Myometrial cell (primary cell): ENCODE measurements around the gene LGALS7B. TPM values are rescaled to one million over a fixed set of nuclear protein-coding genes. Genes with fewer than 3 reads are reported as not detected.

Experiments
- total RNA-seq: library from RNA; depleted of rRNA; stranded (reverse); fragments of >200 nt; gene quantifications from 2 replicates; pipeline ENCODE4 v1.2.3, GENCODE V29; 2015

Gene LGALS7B
- not detected in 2 replicates for total RNA-seq

DNA sequence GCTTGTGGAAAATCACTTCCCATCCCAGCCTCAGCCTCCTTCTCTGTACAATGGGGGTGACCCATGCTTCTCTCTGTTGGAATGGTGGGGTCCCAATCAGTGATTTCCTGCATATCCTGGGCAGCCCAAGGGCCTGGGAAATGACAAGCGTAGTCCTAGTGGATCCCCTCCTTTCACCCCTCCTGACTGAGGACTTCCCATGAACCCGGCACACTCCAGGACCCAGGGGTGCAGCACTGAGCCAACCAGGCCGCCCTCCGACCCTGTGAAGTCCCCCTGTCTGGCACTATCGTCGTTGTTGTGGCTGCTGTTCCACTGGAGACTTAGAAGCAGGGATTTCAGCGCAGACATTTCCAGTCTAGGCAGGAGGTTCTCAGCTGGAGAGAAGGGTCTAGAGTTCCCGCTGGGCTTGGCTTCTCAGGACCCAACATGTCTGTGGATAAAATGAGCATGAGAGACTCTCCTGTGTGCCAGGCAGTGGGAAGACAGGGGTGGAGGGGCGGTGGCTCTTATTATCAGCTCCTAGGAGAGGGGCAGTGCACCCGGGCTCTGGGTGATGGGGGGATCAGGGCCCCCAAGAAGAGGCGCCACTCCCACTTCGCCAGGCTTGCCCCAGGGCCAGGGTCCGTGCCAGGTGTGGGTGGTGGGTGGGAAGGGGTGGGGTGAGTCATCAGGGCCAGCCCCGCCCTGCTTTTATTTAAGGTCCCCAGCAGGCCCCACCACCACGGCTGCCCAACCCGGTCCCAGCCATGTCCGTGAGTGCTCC is at the start of gene LGALS7B:
TSS of gene LGALS7B (plus strand) at position 723 of the 766 bp plus-strand sequence. CDS start at position 750, 27 bp downstream.

DNA sequence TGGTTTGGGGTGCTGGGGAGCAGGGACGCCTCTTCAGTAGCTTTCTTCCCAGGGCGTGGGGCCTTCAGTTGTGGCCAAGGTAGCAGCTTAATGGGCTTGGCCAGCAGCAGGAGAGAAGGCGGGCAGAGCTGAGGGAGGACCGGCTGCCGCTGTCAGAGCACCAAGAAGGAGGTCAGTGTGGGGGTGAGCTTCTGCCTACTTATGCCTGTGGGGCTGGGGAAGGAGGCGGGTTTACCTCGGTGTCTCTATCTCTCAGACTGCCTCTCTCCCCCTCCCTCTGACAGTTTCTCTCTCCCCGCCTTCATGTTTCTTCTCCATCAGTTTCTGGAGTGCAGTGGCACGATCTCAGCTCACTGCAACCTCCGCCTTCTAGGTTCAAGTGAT is 44.7 kb upstream of the LGALS7B start, which contains the start of gene CAPN12:
TSS of gene CAPN12 (minus strand) at position 177 of the 384 bp plus-strand sequence. CDS start 309 bp downstream, outside the sequence.

GRCh38 chr19:38773469-38774177 is 15.4 kb upstream of the LGALS7B start, which contains the start of gene LGALS7:
Gene LGALS7, minus strand, starts transcription at chr19:38773517. Its CDS starts 25 bp downstream, at chr19:38773492.

DNA sequence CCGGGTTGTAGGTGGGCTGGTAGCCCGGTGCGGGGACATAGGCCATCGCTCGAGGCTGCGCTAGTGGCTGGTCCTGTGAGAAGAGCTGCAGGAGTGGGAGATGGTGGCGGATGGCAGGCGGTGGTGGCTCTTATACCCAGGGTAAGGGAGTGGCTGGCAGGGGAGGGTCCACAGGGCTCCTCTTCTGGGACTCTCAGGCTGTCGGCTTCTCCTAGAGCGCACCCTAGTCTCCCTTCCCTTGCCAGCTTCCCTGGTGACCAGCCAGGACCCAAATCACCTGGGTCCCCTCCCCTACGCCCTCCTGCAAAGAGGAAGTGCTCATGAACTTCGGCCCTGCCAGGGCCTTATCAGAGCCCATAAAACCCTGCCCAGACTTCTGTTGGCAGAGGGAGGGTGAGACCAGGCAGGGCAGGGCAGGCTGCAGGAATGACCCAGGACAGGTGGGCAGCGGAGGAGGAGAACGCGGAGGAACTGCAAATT is 23.9 kb downstream of the LGALS7B start, which contains the start of gene LGALS4:
TSS of gene LGALS4 (minus strand) at position 105 of the 480 bp plus-strand sequence. CDS start at position 46, 59 bp downstream.

Other genes starting within 250 kb of the LGALS7B start
- 1.2 TPM in 1 of 2 replicates, not detected in the other for gene MAP4K1, start 171.2 kb upstream of the LGALS7B start, total RNA-seq
- gene EIF3K, start 170.0 kb upstream of the LGALS7B start, total RNA-seq, result 515 and 517 TPM in 2 replicates
- 411 and 523 TPM in 2 replicates for gene ACTN4, start 141.6 kb upstream of the LGALS7B start, total RNA-seq
- 0.29 and 0.35 TPM in 2 replicates for gene CAPN12, start 44.7 kb upstream of the LGALS7B start, total RNA-seq
- not detected in 2 replicates for gene LGALS7, start 15.7 kb upstream of the LGALS7B start, total RNA-seq
- gene LGALS4, start 23.7 kb downstream of the LGALS7B start, total RNA-seq, result not detected in 2 replicates
- gene ECH1, start 42.6 kb downstream of the LGALS7B start, total RNA-seq, result 25.3 and 49.9 TPM in 2 replicates
- gene HNRNPL, start 60.8 kb downstream of the LGALS7B start, total RNA-seq, result 314 and 362 TPM in 2 replicates
- gene RINL, start 89.1 kb downstream of the LGALS7B start, total RNA-seq, result 1.7 and 3.5 TPM in 2 replicates
- 48.4 TPM in 2 replicates for gene SIRT2, start 110.4 kb downstream of the LGALS7B start, total RNA-seq
- 17.5 and 23.4 TPM in 2 replicates for gene NFKBIB, start 110.8 kb downstream of the LGALS7B start, total RNA-seq
- not detected in 2 replicates for gene CCER2, start 123.0 kb downstream of the LGALS7B start, total RNA-seq
- gene SARS2, start 141.6 kb downstream of the LGALS7B start, total RNA-seq, result 28.8 and 36.2 TPM in 2 replicates
- gene MRPS12, start 141.7 kb downstream of the LGALS7B start, total RNA-seq, result 52.5 and 66.3 TPM in 2 replicates
- gene FBXO17, start 186.5 kb downstream of the LGALS7B start, total RNA-seq, result 22.3 and 30.0 TPM in 2 replicates
- gene FBXO27, start 243.3 kb downstream of the LGALS7B start, total RNA-seq, result 7.8 and 8.4 TPM in 2 replicates